GM12801 (cell line): ENCODE measurements around the gene SNX7.

Source experiments
- TF ChIP-seq, protein P1 (sequence below): IDR thresholded peaks from one replicate; pipeline ENCODE4 v1.5.1; 2011; ENCODE audit warnings: control low read depth; ENCODE audit not compliant: insufficient read length; ENCODE audit errors: extremely low read depth

SNX7 gene

DNA sequence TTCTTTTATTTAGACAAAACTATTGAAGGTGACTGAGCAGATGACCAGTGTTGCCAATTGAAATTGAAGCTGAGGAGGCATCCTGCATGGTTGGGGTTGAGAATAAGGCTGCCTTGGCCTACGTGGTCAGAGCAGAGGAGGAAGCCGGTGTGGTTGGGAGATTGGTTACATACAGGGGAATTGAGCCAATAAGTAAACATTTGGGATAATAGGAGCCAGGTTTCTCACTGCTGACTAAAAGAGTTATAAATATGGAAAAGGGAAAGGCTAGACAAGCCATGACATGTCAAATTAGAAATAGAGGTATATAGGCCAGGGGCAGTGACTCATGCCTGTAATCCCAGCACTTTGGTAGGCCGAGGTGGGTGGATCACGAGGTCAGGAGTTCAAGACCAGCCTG, 15.8 kb downstream of the SNX7 start:
- TF ChIP-seq, protein P1, sequence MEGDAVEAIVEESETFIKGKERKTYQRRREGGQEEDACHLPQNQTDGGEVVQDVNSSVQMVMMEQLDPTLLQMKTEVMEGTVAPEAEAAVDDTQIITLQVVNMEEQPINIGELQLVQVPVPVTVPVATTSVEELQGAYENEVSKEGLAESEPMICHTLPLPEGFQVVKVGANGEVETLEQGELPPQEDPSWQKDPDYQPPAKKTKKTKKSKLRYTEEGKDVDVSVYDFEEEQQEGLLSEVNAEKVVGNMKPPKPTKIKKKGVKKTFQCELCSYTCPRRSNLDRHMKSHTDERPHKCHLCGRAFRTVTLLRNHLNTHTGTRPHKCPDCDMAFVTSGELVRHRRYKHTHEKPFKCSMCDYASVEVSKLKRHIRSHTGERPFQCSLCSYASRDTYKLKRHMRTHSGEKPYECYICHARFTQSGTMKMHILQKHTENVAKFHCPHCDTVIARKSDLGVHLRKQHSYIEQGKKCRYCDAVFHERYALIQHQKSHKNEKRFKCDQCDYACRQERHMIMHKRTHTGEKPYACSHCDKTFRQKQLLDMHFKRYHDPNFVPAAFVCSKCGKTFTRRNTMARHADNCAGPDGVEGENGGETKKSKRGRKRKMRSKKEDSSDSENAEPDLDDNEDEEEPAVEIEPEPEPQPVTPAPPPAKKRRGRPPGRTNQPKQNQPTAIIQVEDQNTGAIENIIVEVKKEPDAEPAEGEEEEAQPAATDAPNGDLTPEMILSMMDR, result no peak

GRCh38 chr1:98681812-98682211, 20.3 kb downstream of the SNX7 start:
- TF ChIP-seq, protein P1, result no peak

DNA sequence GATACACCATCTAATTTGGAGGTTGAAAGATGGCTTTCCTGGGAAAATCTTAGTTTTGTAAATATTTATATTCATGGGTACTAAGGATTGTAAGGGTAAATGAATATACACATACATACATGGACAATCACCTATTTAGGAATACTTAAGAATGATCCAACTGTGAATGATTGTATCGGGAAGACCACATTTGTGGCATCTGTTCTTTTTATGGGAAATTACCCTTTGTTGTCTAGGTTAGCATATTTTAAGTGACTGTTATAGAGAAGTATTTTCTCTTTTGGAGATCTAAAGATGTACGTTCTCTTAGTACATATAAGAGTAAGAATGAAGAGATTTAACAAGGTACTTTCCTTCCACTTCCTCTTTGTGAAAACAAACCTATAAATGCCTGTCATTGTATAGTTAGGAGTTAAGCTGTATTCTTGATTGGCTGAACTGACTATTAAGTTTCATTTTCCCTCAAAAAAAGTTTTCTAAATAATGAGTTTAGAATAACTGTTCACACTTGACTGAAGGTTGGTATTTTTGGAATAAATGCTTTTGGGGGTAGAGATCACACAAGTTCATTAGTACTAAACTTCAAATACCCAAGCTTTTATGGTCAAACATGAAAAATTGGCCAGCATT, 26.7 kb downstream of the SNX7 start:
- TF ChIP-seq, protein P1, result no peak

DNA sequence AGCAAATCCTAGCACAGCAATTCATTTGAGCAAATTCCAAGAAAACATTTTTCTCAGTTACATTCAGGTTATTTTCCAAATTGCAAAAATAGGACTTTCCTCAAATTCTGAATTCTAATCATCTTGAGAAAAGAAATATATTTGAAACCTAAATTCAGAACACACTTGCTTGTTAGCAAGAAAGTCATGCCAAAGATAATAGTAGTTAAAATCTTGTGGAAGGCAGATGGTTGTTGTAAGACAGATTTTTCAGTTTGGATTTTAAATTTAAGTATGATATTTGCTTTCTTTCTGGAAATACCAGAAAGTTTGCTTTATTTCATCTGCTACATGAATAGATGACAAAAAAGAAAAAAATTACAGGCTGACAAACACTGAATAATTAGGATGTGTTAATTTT, 29.1 kb downstream of the SNX7 start:
- TF ChIP-seq, protein P1, result no peak

GRCh38 chr1:98692482-98692881, 31.0 kb downstream of the SNX7 start:
- TF ChIP-seq, protein P1, result no peak

- TF ChIP-seq, protein P1, result no peak
These were observed 31.9 kb downstream of the SNX7 start for GRCh38 chr1:98693385-98693784.

DNA sequence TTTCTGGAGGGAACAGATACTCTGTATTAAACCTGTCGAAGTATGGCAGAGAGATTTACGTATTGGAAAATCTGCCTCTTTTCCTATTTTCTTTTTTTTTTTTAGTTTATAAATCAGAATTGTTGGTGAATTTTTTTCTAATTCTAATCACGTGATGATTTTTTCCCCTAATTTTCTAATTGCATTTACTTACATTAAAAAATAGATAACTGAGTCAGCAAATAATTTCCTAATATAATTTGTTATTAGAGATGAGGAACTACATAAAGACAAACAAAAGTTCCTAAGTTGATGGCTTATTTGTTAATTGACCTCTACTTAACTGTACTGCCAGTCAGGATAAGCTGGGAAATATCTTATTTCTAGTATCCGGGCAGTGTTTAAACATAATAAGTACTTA, 34.6 kb downstream of the SNX7 start:
- TF ChIP-seq, protein P1, result no peak
